ENCODE measurements around the gene RNASEH2A. TPM values are rescaled to one million over a fixed set of nuclear protein-coding genes. Genes with fewer than 3 reads are reported as not detected.
A peak's percentile ranks its signal among the peaks of the same experiment; 100 is the strongest.

RNASEH2A gene
- total and polyA plus RNA-seq, 2 of the 13 experiments (the other 11 are each of a cell fraction or from before 2014, with no cell fraction given) = 25.1 to 35.8 TPM

GRCh38 chr19:12789904-12790619 is 16.3 kb upstream of the RNASEH2A start (continued):
- TF ChIP-seq, protein P1, sequence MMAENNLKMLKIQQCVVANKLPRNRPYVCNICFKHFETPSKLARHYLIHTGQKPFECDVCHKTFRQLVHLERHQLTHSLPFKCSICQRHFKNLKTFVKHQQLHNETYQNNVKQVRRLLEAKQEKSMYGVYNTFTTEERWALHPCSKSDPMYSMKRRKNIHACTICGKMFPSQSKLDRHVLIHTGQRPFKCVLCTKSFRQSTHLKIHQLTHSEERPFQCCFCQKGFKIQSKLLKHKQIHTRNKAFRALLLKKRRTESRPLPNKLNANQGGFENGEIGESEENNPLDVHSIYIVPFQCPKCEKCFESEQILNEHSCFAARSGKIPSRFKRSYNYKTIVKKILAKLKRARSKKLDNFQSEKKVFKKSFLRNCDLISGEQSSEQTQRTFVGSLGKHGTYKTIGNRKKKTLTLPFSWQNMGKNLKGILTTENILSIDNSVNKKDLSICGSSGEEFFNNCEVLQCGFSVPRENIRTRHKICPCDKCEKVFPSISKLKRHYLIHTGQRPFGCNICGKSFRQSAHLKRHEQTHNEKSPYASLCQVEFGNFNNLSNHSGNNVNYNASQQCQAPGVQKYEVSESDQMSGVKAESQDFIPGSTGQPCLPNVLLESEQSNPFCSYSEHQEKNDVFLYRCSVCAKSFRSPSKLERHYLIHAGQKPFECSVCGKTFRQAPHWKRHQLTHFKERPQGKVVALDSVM (CRISPR knock-in tag; IDR thresholded peaks at IDR 0.05) = peak; percentile 79
- TF ChIP-seq ZNF737 (CRISPR knock-in tag; IDR thresholded peaks at IDR 0.05; ENCODE audit: borderline replicate concordance) (no peak), SALL1 (CRISPR knock-in tag; IDR thresholded peaks at IDR 0.05) (no peak), NFYB (CRISPR knock-in tag; IDR thresholded peaks at IDR 0.05) (no peak), ZNF414 (CRISPR knock-in tag; IDR thresholded peaks at IDR 0.05) (no peak), TOE1 (CRISPR knock-in tag; IDR thresholded peaks at IDR 0.05) (no peak), ZC3H13 (CRISPR knock-in tag; IDR thresholded peaks at IDR 0.05) (peak; percentile 33; the same call in 1 of the 2 replicates), SP5 (CRISPR knock-in tag; IDR thresholded peaks at IDR 0.05; ENCODE audit: borderline replicate concordance, low read depth) (0 out of 2 replicates have a peak, but pooled peaks have one; percentile 46)
- TF ChIP-seq, protein P2, sequence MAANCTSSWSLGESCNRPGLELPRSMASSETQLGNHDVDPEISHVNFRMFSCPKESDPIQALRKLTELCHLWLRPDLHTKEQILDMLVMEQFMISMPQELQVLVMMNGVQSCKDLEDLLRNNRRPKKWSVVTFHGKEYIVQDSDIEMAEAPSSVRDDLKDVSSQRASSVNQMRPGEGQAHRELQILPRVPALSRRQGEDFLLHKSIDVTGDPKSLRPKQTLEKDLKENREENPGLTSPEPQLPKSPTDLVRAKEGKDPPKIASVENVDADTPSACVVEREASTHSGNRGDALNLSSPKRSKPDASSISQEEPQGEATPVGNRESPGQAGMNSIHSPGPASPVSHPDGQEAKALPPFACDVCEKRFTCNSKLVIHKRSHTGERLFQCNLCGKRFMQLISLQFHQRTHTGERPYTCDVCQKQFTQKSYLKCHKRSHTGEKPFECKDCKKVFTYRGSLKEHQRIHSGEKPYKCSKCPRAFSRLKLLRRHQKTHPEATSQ (CRISPR knock-in tag; IDR thresholded peaks at IDR 0.05; ENCODE audit: borderline replicate concordance) = no peak
- TF ChIP-seq, protein P3, sequence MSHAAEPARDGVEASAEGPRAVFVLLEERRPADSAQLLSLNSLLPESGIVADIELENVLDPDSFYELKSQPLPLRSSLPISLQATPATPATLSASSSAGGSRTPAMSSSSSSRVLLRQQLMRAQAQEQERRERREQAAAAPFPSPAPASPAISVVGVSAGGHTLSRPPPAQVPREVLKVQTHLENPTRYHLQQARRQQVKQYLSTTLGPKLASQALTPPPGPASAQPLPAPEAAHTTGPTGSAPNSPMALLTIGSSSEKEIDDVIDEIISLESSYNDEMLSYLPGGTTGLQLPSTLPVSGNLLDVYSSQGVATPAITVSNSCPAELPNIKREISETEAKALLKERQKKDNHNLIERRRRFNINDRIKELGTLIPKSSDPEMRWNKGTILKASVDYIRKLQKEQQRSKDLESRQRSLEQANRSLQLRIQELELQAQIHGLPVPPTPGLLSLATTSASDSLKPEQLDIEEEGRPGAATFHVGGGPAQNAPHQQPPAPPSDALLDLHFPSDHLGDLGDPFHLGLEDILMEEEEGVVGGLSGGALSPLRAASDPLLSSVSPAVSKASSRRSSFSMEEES (CRISPR knock-in tag; IDR thresholded peaks at IDR 0.05) = 0 out of 2 replicates have a peak, but pooled peaks have one; percentile 23
